Measurements from ENCODE around the gene RAPGEF6.
"Not testable (repeated sequence)": the region's sequence is repeated elsewhere in the genome, so short reads cannot be mapped to it uniquely, and the experiment has no call there.

RAPGEF6 gene

DNA sequence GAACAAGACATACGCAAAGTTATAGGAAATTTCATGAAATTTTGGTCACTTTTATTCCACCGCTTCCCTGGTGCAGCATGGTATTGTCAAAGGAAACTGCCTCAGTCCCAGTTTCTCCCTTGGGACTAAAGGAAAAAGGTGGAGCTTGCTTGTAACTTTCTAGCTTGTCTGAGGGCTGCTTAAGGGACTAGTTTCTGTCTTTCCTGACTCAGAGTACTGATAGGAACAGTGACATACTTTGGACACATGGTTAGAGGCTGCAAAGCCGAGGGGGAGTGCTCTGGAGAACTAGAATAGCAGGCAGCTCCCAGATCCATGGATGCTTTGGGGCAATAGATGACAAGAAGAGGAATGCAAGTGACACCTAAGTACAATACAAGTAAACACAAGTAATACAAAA lies 234.4 kb downstream of the RAPGEF6 start:
- Histone ChIP-seq H3K9me3 (ENCODE audit: control insufficient read depth in 1 of 2, low read length in 2 of 2) (peaks cover 3 to 13% of the 10 kb centered on the region in 2 donors), H3K4me3 (ENCODE audit: low read depth in 1 of 2, low read length in 2 of 2) (no peak overlapping the region), H3K36me3 (ENCODE audit: control insufficient read depth in 1 of 2, insufficient read depth in 2 of 2, low read length in 2 of 2) (peaks cover 18 to 35% of the 10 kb centered on the region in 2 donors), H3K27me3 (ENCODE audit: control insufficient read depth in 1 of 2, insufficient read depth in 2 of 2, low read length in 2 of 2) (no peaks in the 10 kb centered on the region), H3K9ac (ENCODE audit: low read depth in 1 of 2, low read length in 2 of 2) (no peak overlapping the region), H3K4me1 (ENCODE audit: control insufficient read depth in 1 of 2, insufficient read depth in 2 of 2, low read length in 2 of 2) (no peaks in the 10 kb centered on the region), H3K27ac (ENCODE audit: low read depth, low read length) (no peak overlapping the region)

- not testable (repeated sequence) for H3K4me1 ChIP-seq (ENCODE audit: control insufficient read depth in 1 of 2, insufficient read depth in 2 of 2, low read length in 2 of 2); H3K4me3 ChIP-seq (ENCODE audit: low read depth in 1 of 2, low read length in 2 of 2); H3K27ac ChIP-seq (ENCODE audit: low read depth, low read length); H3K27me3 ChIP-seq (ENCODE audit: control insufficient read depth in 1 of 2, insufficient read depth in 2 of 2, low read length in 2 of 2); H3K9ac ChIP-seq (ENCODE audit: low read depth in 1 of 2, low read length in 2 of 2)
- peaks cover 18 to 40% of the 10 kb centered on the region in 2 donors for H3K36me3 ChIP-seq (ENCODE audit: control insufficient read depth in 1 of 2, insufficient read depth in 2 of 2, low read length in 2 of 2)
- H3K9me3 ChIP-seq (ENCODE audit: control insufficient read depth in 1 of 2, low read length in 2 of 2), result peaks cover 3 to 13% of the 10 kb centered on the region in 2 donors
These were observed 236.0 kb downstream of the RAPGEF6 start for GRCh38 chr5:131399007-131399406.

GRCh38 chr5:131396630-131397273 lies 238.3 kb downstream of the RAPGEF6 start:
- Histone ChIP-seq H3K27ac (ENCODE audit: low read depth, low read length) (no peak overlapping the region), H3K36me3 (ENCODE audit: control insufficient read depth in 1 of 2, insufficient read depth in 2 of 2, low read length in 2 of 2) (peaks cover 26 to 58% of the 10 kb centered on the region in 2 donors), H3K27me3 (ENCODE audit: control insufficient read depth in 1 of 2, insufficient read depth in 2 of 2, low read length in 2 of 2) (no peaks in the 10 kb centered on the region)

GRCh38 chr5:131396015-131396414 lies 239.0 kb downstream of the RAPGEF6 start:
- peaks cover 0 to 10% of the 10 kb centered on the region in 2 donors for H3K4me1 ChIP-seq (ENCODE audit: control insufficient read depth in 1 of 2, insufficient read depth in 2 of 2, low read length in 2 of 2)
- H3K9me3 ChIP-seq (ENCODE audit: control insufficient read depth in 1 of 2, low read length in 2 of 2), result no peaks in the 10 kb centered on the region
- H3K36me3 ChIP-seq (ENCODE audit: control insufficient read depth in 1 of 2, insufficient read depth in 2 of 2, low read length in 2 of 2), result peaks cover 26 to 59% of the 10 kb centered on the region in 2 donors
- no peak overlapping the region for H3K4me3 ChIP-seq (ENCODE audit: low read depth in 1 of 2, low read length in 2 of 2)
- H3K9ac ChIP-seq (ENCODE audit: low read depth in 1 of 2, low read length in 2 of 2), result no peak overlapping the region
- H3K27me3 ChIP-seq (ENCODE audit: control insufficient read depth in 1 of 2, insufficient read depth in 2 of 2, low read length in 2 of 2), result no peaks in the 10 kb centered on the region
- no peak overlapping the region for H3K27ac ChIP-seq (ENCODE audit: low read depth, low read length)

More at GRCh38 chr5:131396630-131397273, 238.3 kb downstream of the RAPGEF6 start:
- Histone ChIP-seq H3K9ac (ENCODE audit: low read depth in 1 of 2, low read length in 2 of 2) (no peak overlapping the region), H3K4me1 (ENCODE audit: control insufficient read depth in 1 of 2, insufficient read depth in 2 of 2, low read length in 2 of 2) (peaks cover 0 to 10% of the 10 kb centered on the region in 2 donors), H3K4me3 (ENCODE audit: low read depth in 1 of 2, low read length in 2 of 2) (no peak overlapping the region), H3K9me3 (ENCODE audit: control insufficient read depth in 1 of 2, low read length in 2 of 2) (no peaks in the 10 kb centered on the region)

DNA sequence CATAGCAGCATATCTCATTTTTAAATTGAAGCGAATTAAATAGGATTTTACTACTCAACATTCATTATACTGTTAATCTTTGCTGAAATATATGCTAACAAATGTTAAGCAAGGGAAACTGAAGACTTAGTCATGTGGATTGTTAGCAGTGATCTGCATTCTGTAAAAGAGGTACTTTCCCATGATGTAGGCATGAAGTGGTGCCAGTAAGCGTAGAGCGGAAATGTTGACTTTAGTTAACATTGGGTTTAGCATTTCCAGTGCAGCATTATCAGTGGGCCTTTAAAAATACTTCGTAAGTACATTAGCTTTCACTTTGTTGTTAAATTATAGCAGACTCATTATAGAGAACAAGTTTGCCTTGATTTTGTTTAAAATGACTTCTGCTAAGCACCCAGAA lies 240.9 kb downstream of the RAPGEF6 start:
- Histone ChIP-seq H3K4me3 (ENCODE audit: low read depth in 1 of 2, low read length in 2 of 2) (no peak overlapping the region), H3K36me3 (ENCODE audit: control insufficient read depth in 1 of 2, insufficient read depth in 2 of 2, low read length in 2 of 2) (peaks cover 20 to 67% of the 10 kb centered on the region in 2 donors), H3K4me1 (ENCODE audit: control insufficient read depth in 1 of 2, insufficient read depth in 2 of 2, low read length in 2 of 2) (peaks cover 0 to 10% of the 10 kb centered on the region in 2 donors), H3K27me3 (ENCODE audit: control insufficient read depth in 1 of 2, insufficient read depth in 2 of 2, low read length in 2 of 2) (no peaks in the 10 kb centered on the region), H3K9ac (ENCODE audit: low read depth in 1 of 2, low read length in 2 of 2) (no peak overlapping the region), H3K27ac (ENCODE audit: low read depth, low read length) (no peak overlapping the region), H3K9me3 (ENCODE audit: control insufficient read depth in 1 of 2, low read length in 2 of 2) (no peaks in the 10 kb centered on the region)

DNA sequence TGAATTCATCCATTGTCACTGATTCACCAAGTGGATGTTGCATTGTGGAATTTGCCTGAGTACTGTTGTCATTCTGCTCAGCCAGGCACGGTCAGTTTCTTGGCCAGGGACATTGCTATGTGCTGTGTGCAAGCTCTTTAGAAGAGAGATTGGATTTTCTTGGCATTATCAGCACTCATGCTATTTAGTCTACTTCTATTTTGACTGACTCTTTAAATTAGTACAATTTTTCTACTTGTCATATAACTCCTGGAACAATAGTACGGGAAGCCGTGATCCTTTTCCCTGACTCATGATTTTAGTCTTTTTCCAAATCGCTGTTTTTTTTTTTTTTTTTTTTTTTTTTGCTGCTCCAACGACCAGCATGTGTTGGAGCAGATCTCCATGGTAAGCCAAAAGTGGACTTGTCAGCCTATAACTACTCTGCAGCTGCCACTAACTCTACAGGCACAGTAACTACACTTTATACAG lies 241.5 kb downstream of the RAPGEF6 start:
- Histone ChIP-seq H3K27me3 (ENCODE audit: control insufficient read depth in 1 of 2, insufficient read depth in 2 of 2, low read length in 2 of 2) (no peaks in the 10 kb centered on the region), H3K9me3 (ENCODE audit: control insufficient read depth in 1 of 2, low read length in 2 of 2) (no peaks in the 10 kb centered on the region), H3K36me3 (ENCODE audit: control insufficient read depth in 1 of 2, insufficient read depth in 2 of 2, low read length in 2 of 2) (peaks cover 19 to 66% of the 10 kb centered on the region in 2 donors), H3K4me1 (ENCODE audit: control insufficient read depth in 1 of 2, insufficient read depth in 2 of 2, low read length in 2 of 2) (peaks cover 0 to 10% of the 10 kb centered on the region in 2 donors), H3K9ac (ENCODE audit: low read depth in 1 of 2, low read length in 2 of 2) (no peak overlapping the region), H3K4me3 (ENCODE audit: low read depth in 1 of 2, low read length in 2 of 2) (no peak overlapping the region), H3K27ac (ENCODE audit: low read depth, low read length) (no peak overlapping the region)

DNA sequence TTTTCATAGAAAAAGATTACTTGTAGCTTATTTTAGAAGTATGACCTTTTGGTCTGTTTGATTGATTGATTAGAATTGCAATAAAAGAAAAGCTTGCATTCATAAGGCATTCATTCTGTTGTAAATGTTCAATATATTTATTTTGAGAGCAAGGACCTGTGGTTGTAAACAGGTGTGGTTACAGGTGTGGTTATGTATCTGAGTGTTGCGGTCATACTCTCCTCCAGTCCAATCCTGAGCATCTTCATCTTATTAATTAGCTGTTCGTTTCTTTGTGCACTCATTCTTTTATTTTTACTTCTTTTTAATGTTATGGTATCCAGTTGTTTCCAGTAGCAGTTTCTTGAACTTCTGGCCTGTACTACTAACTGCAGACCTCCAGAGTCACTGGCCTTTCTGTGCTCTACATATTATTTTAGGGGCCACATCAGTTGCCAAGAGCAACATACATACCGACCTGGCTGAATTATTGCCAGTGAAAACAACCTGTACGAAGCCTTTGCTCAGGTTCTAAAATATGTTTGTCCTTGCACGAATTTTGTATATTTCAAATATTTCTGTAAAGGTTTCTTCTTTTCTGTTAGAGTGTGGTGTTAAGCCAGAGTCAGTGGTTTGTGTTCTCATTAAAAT lies 242.4 kb downstream of the RAPGEF6 start:
- H3K36me3 ChIP-seq (ENCODE audit: control insufficient read depth in 1 of 2, insufficient read depth in 2 of 2, low read length in 2 of 2), result peaks cover 18 to 59% of the 10 kb centered on the region in 2 donors
- H3K4me1 ChIP-seq (ENCODE audit: control insufficient read depth in 1 of 2, insufficient read depth in 2 of 2, low read length in 2 of 2), result peaks cover 0 to 10% of the 10 kb centered on the region in 2 donors
- H3K4me3 ChIP-seq (ENCODE audit: low read depth in 1 of 2, low read length in 2 of 2), result no peak overlapping the region
- no peaks in the 10 kb centered on the region for H3K9me3 ChIP-seq (ENCODE audit: control insufficient read depth in 1 of 2, low read length in 2 of 2)
- no peak overlapping the region for H3K9ac ChIP-seq (ENCODE audit: low read depth in 1 of 2, low read length in 2 of 2)
- no peaks in the 10 kb centered on the region for H3K27me3 ChIP-seq (ENCODE audit: control insufficient read depth in 1 of 2, insufficient read depth in 2 of 2, low read length in 2 of 2)
- no peak overlapping the region for H3K27ac ChIP-seq (ENCODE audit: low read depth, low read length)

- H3K27me3 ChIP-seq (ENCODE audit: control insufficient read depth in 1 of 2, insufficient read depth in 2 of 2, low read length in 2 of 2), result no peaks in the 10 kb centered on the region
- H3K27ac ChIP-seq (ENCODE audit: low read depth, low read length), result no peak overlapping the region
- H3K9me3 ChIP-seq (ENCODE audit: control insufficient read depth in 1 of 2, low read length in 2 of 2), result no peaks in the 10 kb centered on the region
- peaks cover 0 to 10% of the 10 kb centered on the region in 2 donors for H3K4me1 ChIP-seq (ENCODE audit: control insufficient read depth in 1 of 2, insufficient read depth in 2 of 2, low read length in 2 of 2)
- H3K4me3 ChIP-seq (ENCODE audit: low read depth in 1 of 2, low read length in 2 of 2), result no peak overlapping the region
- H3K36me3 ChIP-seq (ENCODE audit: control insufficient read depth in 1 of 2, insufficient read depth in 2 of 2, low read length in 2 of 2), result peaks cover 16 to 51% of the 10 kb centered on the region in 2 donors
- no peak overlapping the region for H3K9ac ChIP-seq (ENCODE audit: low read depth in 1 of 2, low read length in 2 of 2)
These were observed 245.2 kb downstream of the RAPGEF6 start for GRCh38 chr5:131389869-131390265.

GRCh38 chr5:131389096-131389868 lies 245.7 kb downstream of the RAPGEF6 start:
- Histone ChIP-seq H3K27ac (ENCODE audit: low read depth, low read length) (no peak overlapping the region), H3K4me3 (ENCODE audit: low read depth in 1 of 2, low read length in 2 of 2) (no peak overlapping the region), H3K4me1 (ENCODE audit: control insufficient read depth in 1 of 2, insufficient read depth in 2 of 2, low read length in 2 of 2) (peaks cover 0 to 10% of the 10 kb centered on the region in 2 donors), H3K27me3 (ENCODE audit: control insufficient read depth in 1 of 2, insufficient read depth in 2 of 2, low read length in 2 of 2) (no peaks in the 10 kb centered on the region), H3K9me3 (ENCODE audit: control insufficient read depth in 1 of 2, low read length in 2 of 2) (no peaks in the 10 kb centered on the region), H3K9ac (ENCODE audit: low read depth in 1 of 2, low read length in 2 of 2) (no peak overlapping the region), H3K36me3 (ENCODE audit: control insufficient read depth in 1 of 2, insufficient read depth in 2 of 2, low read length in 2 of 2) (peaks cover 16 to 50% of the 10 kb centered on the region in 2 donors)

DNA sequence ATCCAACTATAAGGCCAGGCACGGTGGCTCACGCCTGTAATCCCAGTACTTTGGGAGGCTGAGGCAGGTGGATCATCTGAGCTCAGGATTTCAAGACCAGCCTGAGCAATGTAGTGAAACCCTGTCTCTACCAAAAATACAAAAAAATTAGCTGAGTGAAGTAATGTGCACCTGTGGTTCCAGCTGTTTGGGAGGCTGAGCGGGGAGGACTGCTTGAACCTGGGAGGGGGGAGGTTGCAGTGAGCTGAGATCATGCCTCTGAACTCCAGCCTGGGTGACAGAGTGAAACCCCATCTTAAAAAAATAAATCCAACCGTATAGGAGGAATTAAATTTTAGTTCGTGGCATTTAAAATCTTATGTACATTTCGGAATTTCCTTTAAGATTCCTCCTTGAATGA lies 247.8 kb downstream of the RAPGEF6 start:
- H3K4me3 ChIP-seq (ENCODE audit: low read depth in 1 of 2, low read length in 2 of 2), result no peak overlapping the region
- H3K27me3 ChIP-seq (ENCODE audit: control insufficient read depth in 1 of 2, insufficient read depth in 2 of 2, low read length in 2 of 2), result no peaks in the 10 kb centered on the region
- no peak overlapping the region for H3K9ac ChIP-seq (ENCODE audit: low read depth in 1 of 2, low read length in 2 of 2)
- no peak overlapping the region for H3K27ac ChIP-seq (ENCODE audit: low read depth, low read length)
- no peaks in the 10 kb centered on the region for H3K9me3 ChIP-seq (ENCODE audit: control insufficient read depth in 1 of 2, low read length in 2 of 2)
- peaks cover 8 to 34% of the 10 kb centered on the region in 2 donors for H3K36me3 ChIP-seq (ENCODE audit: control insufficient read depth in 1 of 2, insufficient read depth in 2 of 2, low read length in 2 of 2)
- H3K4me1 ChIP-seq (ENCODE audit: control insufficient read depth in 1 of 2, insufficient read depth in 2 of 2, low read length in 2 of 2), result peaks cover under 1 to 5% of the 10 kb centered on the region in 2 donors
